ENCODE measurements around the gene RACK1.

The RACK1 gene

GRCh38 chr5:181221792-181222629 is 21.7 kb downstream of the RACK1 start:
- peak overlapping the region; percentile 81 for H3K27ac ChIP-seq (ENCODE audit: low read depth, low read length)
- DNase-seq = peak; percentile 99
- peaks cover 2% of the 10 kb centered on the region for H3K79me2 ChIP-seq (ENCODE audit: control insufficient read depth, insufficient read depth, low read length)
- peak overlapping the region; percentile 97 for H3K4me2 ChIP-seq (ENCODE audit: low read length)
- peaks cover 5% of the 10 kb centered on the region for H3K79me1 ChIP-seq (ENCODE audit: low read length)
- H3K27me3 ChIP-seq (ENCODE audit: insufficient read depth, low read length, poor library complexity) = no peaks in the 10 kb centered on the region
- H4K8ac ChIP-seq (ENCODE audit: low read depth, low read length) = no peak overlapping the region
- H3K9ac ChIP-seq (ENCODE audit: low read length) = peak overlapping the region; percentile 87
- H3K4ac ChIP-seq (ENCODE audit: low read depth, low read length) = no peak overlapping the region
- H3K4me1 ChIP-seq (ENCODE audit: control insufficient read depth, low read depth, low read length) = peaks cover 4% of the 10 kb centered on the region
- no CpG with 5 or more reads among the region's 50 CpGs for WGBS (ENCODE audit: extremely low coverage, insufficient coverage, low lambda C conversion rate)
- no peak overlapping the region for H2BK5ac ChIP-seq (ENCODE audit: low read length)
- H3K4me3 ChIP-seq (ENCODE audit: low read length) = peak overlapping the region; percentile 84
- H2BK15ac ChIP-seq (replicated peaks; ENCODE audit: low read depth) = no peak overlapping the region
- H3K18ac ChIP-seq (ENCODE audit: low read length) = peak overlapping the region; percentile 51
- H3K36me3 ChIP-seq (ENCODE audit: control insufficient read depth, insufficient read depth, low read length) = no peaks in the 10 kb centered on the region
- H2BK120ac ChIP-seq (ENCODE audit: low read depth, low read length) = no peak overlapping the region
- no peak overlapping the region for H4K5ac ChIP-seq (ENCODE audit: low read length)
- no peak overlapping the region for H2AK5ac ChIP-seq (ENCODE audit: low read length)
- H3K56ac ChIP-seq (ENCODE audit: low read length) = peak overlapping the region; percentile 96
- H3K23ac ChIP-seq (ENCODE audit: low read length) = no peak overlapping the region

DNA sequence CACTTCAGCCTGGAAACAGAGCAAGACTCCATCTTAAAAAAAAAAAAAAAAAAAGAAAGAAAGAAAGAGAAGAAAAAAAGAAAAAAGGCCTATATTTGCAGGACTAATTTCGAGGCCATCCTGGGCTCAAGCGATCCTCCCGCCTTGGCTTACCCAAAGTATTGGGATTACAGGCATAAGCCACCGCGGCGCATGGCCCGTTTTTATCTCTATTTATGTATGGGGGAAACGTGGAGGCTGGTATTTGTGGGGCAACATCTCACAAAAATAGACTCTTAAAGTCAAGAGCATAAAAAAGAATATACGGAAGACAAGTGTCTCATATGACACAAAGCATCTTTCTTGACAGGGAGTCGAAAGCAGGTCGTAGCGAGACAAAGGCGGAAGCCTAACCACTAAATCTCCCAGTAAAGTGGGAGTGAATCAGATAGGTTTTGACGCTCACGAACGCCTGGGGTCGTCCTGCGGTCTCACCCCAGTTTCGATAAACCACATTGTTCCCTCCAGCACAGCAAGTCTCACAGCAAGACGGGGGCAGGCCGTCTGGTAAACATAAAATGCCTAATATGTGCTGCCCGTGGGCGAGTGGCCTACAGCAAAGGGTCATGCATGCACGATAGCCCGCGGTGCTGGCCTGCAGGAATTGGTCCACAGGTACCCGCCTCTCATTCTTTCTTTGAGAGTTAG is 22.5 kb downstream of the RACK1 start:
- DNase-seq = no peak
- no peak overlapping the region for H2AK5ac ChIP-seq (ENCODE audit: low read length)
- peaks cover 2% of the 10 kb centered on the region for H3K79me2 ChIP-seq (ENCODE audit: control insufficient read depth, insufficient read depth, low read length)
- no peak overlapping the region for H3K4ac ChIP-seq (ENCODE audit: low read depth, low read length)
- H3K79me1 ChIP-seq (ENCODE audit: low read length) = peaks cover 5% of the 10 kb centered on the region
- no peak overlapping the region for H2BK5ac ChIP-seq (ENCODE audit: low read length)
- H3K4me2 ChIP-seq (ENCODE audit: low read length) = peak overlapping the region; percentile 36
- H4K8ac ChIP-seq (ENCODE audit: low read depth, low read length) = no peak overlapping the region
- H3K56ac ChIP-seq (ENCODE audit: low read length) = no peak overlapping the region
- peaks cover 4% of the 10 kb centered on the region for H3K4me1 ChIP-seq (ENCODE audit: control insufficient read depth, low read depth, low read length)
- WGBS (ENCODE audit: extremely low coverage, insufficient coverage, low lambda C conversion rate) = no CpG with 5 or more reads among the region's 27 CpGs
- H3K23ac ChIP-seq (ENCODE audit: low read length) = no peak overlapping the region
- no peak overlapping the region for H3K18ac ChIP-seq (ENCODE audit: low read length)
- no peaks in the 10 kb centered on the region for H3K36me3 ChIP-seq (ENCODE audit: control insufficient read depth, insufficient read depth, low read length)
- peak overlapping the region; percentile 27 for H3K9ac ChIP-seq (ENCODE audit: low read length)
- no peak overlapping the region for H4K5ac ChIP-seq (ENCODE audit: low read length)
- H3K4me3 ChIP-seq (ENCODE audit: low read length) = no peak overlapping the region
- no peaks in the 10 kb centered on the region for H3K27me3 ChIP-seq (ENCODE audit: insufficient read depth, low read length, poor library complexity)
- no peak overlapping the region for H2BK15ac ChIP-seq (replicated peaks; ENCODE audit: low read depth)
- no peak overlapping the region for H3K27ac ChIP-seq (ENCODE audit: low read depth, low read length)
- H2BK120ac ChIP-seq (ENCODE audit: low read depth, low read length) = no peak overlapping the region

GRCh38 chr5:181220178-181220515 is 23.6 kb downstream of the RACK1 start:
- H3K27me3 ChIP-seq (ENCODE audit: insufficient read depth, low read length, poor library complexity) = no peaks in the 10 kb centered on the region
- no peak overlapping the region for H3K4me3 ChIP-seq (ENCODE audit: low read length)
- WGBS (ENCODE audit: extremely low coverage, insufficient coverage, low lambda C conversion rate) = no CpG with 5 or more reads among the region's 10 CpGs

DNA sequence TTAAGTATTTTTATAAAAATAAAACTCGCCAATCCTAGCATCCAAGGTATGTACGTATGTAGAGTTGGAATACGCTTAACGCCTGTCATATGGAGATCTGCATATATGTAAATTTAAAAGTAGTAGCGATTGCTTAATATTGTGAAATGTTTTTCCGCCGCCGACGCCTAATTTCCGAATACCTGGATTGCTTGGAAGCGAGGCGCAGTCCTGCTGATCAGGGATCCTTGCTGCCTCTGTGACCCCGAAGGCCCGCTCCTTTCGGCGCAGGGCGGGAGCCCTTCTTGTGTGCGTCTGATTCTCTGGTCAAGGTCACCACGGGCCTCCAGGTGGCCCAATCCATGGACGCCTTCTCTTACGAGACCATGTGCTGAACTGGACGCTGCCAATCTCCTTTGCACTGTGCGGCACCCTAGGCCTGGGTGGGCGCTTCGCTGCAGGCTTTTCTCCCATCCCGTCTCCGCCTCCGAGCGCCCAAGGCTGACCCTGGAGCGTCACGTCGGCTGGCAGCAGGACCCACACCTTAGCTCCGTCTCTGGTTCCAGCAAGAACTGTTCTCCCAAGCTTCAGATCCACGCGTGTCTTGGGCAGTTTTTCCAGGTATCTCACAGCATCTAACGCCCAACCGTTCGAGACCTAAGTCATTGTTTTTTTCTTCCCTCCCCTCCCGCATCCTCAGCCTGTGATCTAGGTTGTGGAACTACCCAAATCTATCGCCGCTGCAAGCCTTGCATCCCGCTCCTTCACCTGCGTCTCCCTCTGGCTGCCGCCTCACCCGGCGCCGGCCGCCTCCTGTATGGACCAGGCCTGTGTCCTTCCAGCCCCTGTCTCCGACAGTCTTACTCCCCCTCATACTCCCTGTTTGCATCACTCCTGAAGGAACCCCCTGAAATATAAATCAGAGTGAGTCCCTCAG is 24.2 kb downstream of the RACK1 start:
- no peaks in the 10 kb centered on the region for H3K36me3 ChIP-seq (ENCODE audit: control insufficient read depth, insufficient read depth, low read length)

More at GRCh38 chr5:181220178-181220515, 23.6 kb downstream of the RACK1 start:
- no peak overlapping the region for H3K9ac ChIP-seq (ENCODE audit: low read length)
- peaks cover 3% of the 10 kb centered on the region for H3K79me1 ChIP-seq (ENCODE audit: low read length)
- H3K79me2 ChIP-seq (ENCODE audit: control insufficient read depth, insufficient read depth, low read length) = peaks cover 2% of the 10 kb centered on the region
- H2AK5ac ChIP-seq (ENCODE audit: low read length) = no peak overlapping the region
- no peak overlapping the region for H2BK15ac ChIP-seq (replicated peaks; ENCODE audit: low read depth)
- H2BK120ac ChIP-seq (ENCODE audit: low read depth, low read length) = no peak overlapping the region
- H4K8ac ChIP-seq (ENCODE audit: low read depth, low read length) = no peak overlapping the region
- H2BK5ac ChIP-seq (ENCODE audit: low read length) = no peak overlapping the region
- no peak overlapping the region for H3K4me2 ChIP-seq (ENCODE audit: low read length)
- H3K36me3 ChIP-seq (ENCODE audit: control insufficient read depth, insufficient read depth, low read length) = no peaks in the 10 kb centered on the region
- no peak for DNase-seq
- H3K4me1 ChIP-seq (ENCODE audit: control insufficient read depth, low read depth, low read length) = peaks cover 4% of the 10 kb centered on the region
- H3K56ac ChIP-seq (ENCODE audit: low read length) = no peak overlapping the region
- no peak overlapping the region for H3K18ac ChIP-seq (ENCODE audit: low read length)
- H4K5ac ChIP-seq (ENCODE audit: low read length) = no peak overlapping the region
- H3K23ac ChIP-seq (ENCODE audit: low read length) = no peak overlapping the region
- no peak overlapping the region for H3K4ac ChIP-seq (ENCODE audit: low read depth, low read length)
- no peak overlapping the region for H3K27ac ChIP-seq (ENCODE audit: low read depth, low read length)

DNA sequence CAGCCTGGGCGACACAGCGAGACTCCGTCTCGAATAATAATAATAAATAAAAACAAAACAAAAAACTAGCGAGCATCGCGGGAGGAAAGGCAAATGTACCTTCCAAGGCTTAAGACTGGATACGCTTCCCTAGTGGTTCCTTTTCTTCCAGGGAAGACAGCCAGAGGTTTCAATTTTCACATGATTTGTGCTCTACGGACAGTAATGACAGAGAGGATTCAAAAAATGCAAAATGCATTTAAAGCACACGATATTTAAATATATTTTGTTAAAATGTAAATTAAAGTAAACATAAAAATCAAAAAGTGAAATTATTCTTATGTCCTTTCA is 24.9 kb downstream of the RACK1 start:
- Histone ChIP-seq H3K4me2 (ENCODE audit: low read length) (no peak overlapping the region), H2BK5ac (ENCODE audit: low read length) (no peak overlapping the region), H3K23ac (ENCODE audit: low read length) (no peak overlapping the region), H3K9ac (ENCODE audit: low read length) (no peak overlapping the region), H2AK5ac (ENCODE audit: low read length) (no peak overlapping the region), H3K18ac (ENCODE audit: low read length) (no peak overlapping the region), H3K27ac (ENCODE audit: low read depth, low read length) (no peak overlapping the region), H4K8ac (ENCODE audit: low read depth, low read length) (no peak overlapping the region), H2BK120ac (ENCODE audit: low read depth, low read length) (no peak overlapping the region), H3K4me3 (ENCODE audit: low read length) (no peak overlapping the region), H3K79me1 (ENCODE audit: low read length) (no peaks in the 10 kb centered on the region), H3K56ac (ENCODE audit: low read length) (no peak overlapping the region), H3K36me3 (ENCODE audit: control insufficient read depth, insufficient read depth, low read length) (no peaks in the 10 kb centered on the region), H4K5ac (ENCODE audit: low read length) (no peak overlapping the region), H3K79me2 (ENCODE audit: control insufficient read depth, insufficient read depth, low read length) (no peaks in the 10 kb centered on the region), H2BK15ac (replicated peaks; ENCODE audit: low read depth) (no peak overlapping the region), H3K4ac (ENCODE audit: low read depth, low read length) (no peak overlapping the region), H3K4me1 (ENCODE audit: control insufficient read depth, low read depth, low read length) (peaks cover 1% of the 10 kb centered on the region), H3K27me3 (ENCODE audit: insufficient read depth, low read length, poor library complexity) (no peaks in the 10 kb centered on the region)
- no peak for DNase-seq
- WGBS (ENCODE audit: extremely low coverage, insufficient coverage, low lambda C conversion rate) = no CpG with 5 or more reads among the region's 10 CpGs

More for the DNA sequence above, 24.2 kb downstream of the RACK1 start:
- H3K23ac ChIP-seq (ENCODE audit: low read length) = no peak overlapping the region
- H3K79me1 ChIP-seq (ENCODE audit: low read length) = peaks cover 3% of the 10 kb centered on the region
- no peak overlapping the region for H2BK120ac ChIP-seq (ENCODE audit: low read depth, low read length)
- H3K4me3 ChIP-seq (ENCODE audit: low read length) = no peak overlapping the region
- no peak overlapping the region for H3K56ac ChIP-seq (ENCODE audit: low read length)
- no peak overlapping the region for H2AK5ac ChIP-seq (ENCODE audit: low read length)
- H3K9ac ChIP-seq (ENCODE audit: low read length) = no peak overlapping the region
- H2BK15ac ChIP-seq (replicated peaks; ENCODE audit: low read depth) = no peak overlapping the region
- DNase-seq = no peak
- peaks cover 4% of the 10 kb centered on the region for H3K4me1 ChIP-seq (ENCODE audit: control insufficient read depth, low read depth, low read length)
- H3K27ac ChIP-seq (ENCODE audit: low read depth, low read length) = no peak overlapping the region
- 100% methylated on average over 1 of the region's 49 CpGs for WGBS (ENCODE audit: extremely low coverage, insufficient coverage, low lambda C conversion rate)
- no peaks in the 10 kb centered on the region for H3K27me3 ChIP-seq (ENCODE audit: insufficient read depth, low read length, poor library complexity)
- H3K79me2 ChIP-seq (ENCODE audit: control insufficient read depth, insufficient read depth, low read length) = peaks cover 2% of the 10 kb centered on the region
- H4K8ac ChIP-seq (ENCODE audit: low read depth, low read length) = no peak overlapping the region
- no peak overlapping the region for H3K18ac ChIP-seq (ENCODE audit: low read length)
- H3K4ac ChIP-seq (ENCODE audit: low read depth, low read length) = no peak overlapping the region
- no peak overlapping the region for H2BK5ac ChIP-seq (ENCODE audit: low read length)
- no peak overlapping the region for H3K4me2 ChIP-seq (ENCODE audit: low read length)
- H4K5ac ChIP-seq (ENCODE audit: low read length) = no peak overlapping the region

Measured in mesendoderm (in vitro differentiated cells).